Measurements from ENCODE around the gene SCN1B.

The SCN1B gene

GRCh38 chr19:35066691-35067563 lies 36.7 kb downstream of the SCN1B start (continued):
- TF ChIP-seq ZNF624 (tag by site-specific recombination; IDR thresholded peaks at IDR 0.05) (no peak), SETDB1 (IDR thresholded peaks at IDR 0.05; ENCODE audit: insufficient read length, low read length) (no peak), ZNF274 (IDR thresholded peaks at IDR 0.05; ENCODE audit: low read length) (no peak), ZNF274 (tag by site-specific recombination; IDR thresholded peaks at IDR 0.05; ENCODE audit: borderline replicate concordance) (no peak), ZNF394 (tag by site-specific recombination; IDR thresholded peaks at IDR 0.05; ENCODE audit: borderline replicate concordance) (peak; percentile 44; the same call in 1 of the 2 replicates), ZNF837 (tag by site-specific recombination; IDR thresholded peaks at IDR 0.05) (no peak), ZBTB10 (tag by site-specific recombination; IDR thresholded peaks at IDR 0.05) (peak; percentile 87), ZBTB17 (tag by site-specific recombination; IDR thresholded peaks at IDR 0.05) (peak; percentile 78), ZNF776 (tag by site-specific recombination; IDR thresholded peaks at IDR 0.05; ENCODE audit: borderline replicate concordance) (no peak), ZNF391 (tag by site-specific recombination; IDR thresholded peaks at IDR 0.05; ENCODE audit: borderline replicate concordance, low read depth) (no peak; the same call in 1 of the 2 replicates), HOXD13 (CRISPR knock-in tag; IDR thresholded peaks at IDR 0.05; ENCODE audit: borderline replicate concordance) (no peak), SP3 (tag by site-specific recombination; IDR thresholded peaks at IDR 0.05) (peak; percentile 68), GLIS2 (tag by site-specific recombination; IDR thresholded peaks at IDR 0.05) (0 out of 2 replicates have a peak, but pooled peaks have one; percentile 20), ZSCAN23 (tag by site-specific recombination; IDR thresholded peaks at IDR 0.05) (no peak), ZSCAN5A (tag by site-specific recombination; IDR thresholded peaks at IDR 0.05) (no peak), ZNF292 (tag by site-specific recombination; IDR thresholded peaks at IDR 0.05; ENCODE audit: borderline replicate concordance, low read depth) (no peak), ZNF404 (tag by site-specific recombination; IDR thresholded peaks at IDR 0.05) (no peak), ZBTB7A (tag by site-specific recombination; IDR thresholded peaks at IDR 0.05; ENCODE audit: low read depth) (no peak), ZIC2 (tag by site-specific recombination; IDR thresholded peaks at IDR 0.05) (peak; percentile 96), PRDM6 (tag by site-specific recombination; IDR thresholded peaks at IDR 0.05) (no peak), ZNF768 (tag by site-specific recombination; IDR thresholded peaks at IDR 0.05) (0 out of 2 replicates have a peak, but pooled peaks have one; percentile 63), SCRT1 (tag by site-specific recombination; IDR thresholded peaks at IDR 0.05; ENCODE audit: borderline replicate concordance) (peak; percentile 80; the same call in 1 of the 2 replicates), KLF7 (tag by site-specific recombination; IDR thresholded peaks at IDR 0.05; ENCODE audit: borderline replicate concordance) (no peak), ZSCAN30 (tag by site-specific recombination; IDR thresholded peaks at IDR 0.05) (peak; percentile 98), ZNF677 (tag by site-specific recombination; IDR thresholded peaks at IDR 0.05) (peak; percentile 29; the same call in 1 of the 2 replicates), MEIS1 (CRISPR knock-in tag; IDR thresholded peaks at IDR 0.05; ENCODE audit: borderline replicate concordance) (no peak), ZNF561 (tag by site-specific recombination; IDR thresholded peaks at IDR 0.05; ENCODE audit: borderline replicate concordance) (peak; percentile 98), MZF1 (tag by site-specific recombination; IDR thresholded peaks at IDR 0.05; ENCODE audit: borderline replicate concordance) (no peak), ZNF660 (tag by site-specific recombination; IDR thresholded peaks at IDR 0.05) (peak; percentile 50; the same call in 1 of the 2 replicates), ZFP69B (tag by site-specific recombination; IDR thresholded peaks at IDR 0.05) (no peak), ZNF416 (tag by site-specific recombination; IDR thresholded peaks at IDR 0.05) (no peak)

Data from HEK293 (cell line).